ENCODE measurements around the gene EHD4.

EHD4 gene

GRCh38 chr15:41858756-41859155, 113.6 kb downstream of the EHD4 start:
- DNase-seq (ENCODE audit: low spot score): no peak

GRCh38 chr15:41857316-41857715, 115.0 kb downstream of the EHD4 start:
- no peak for DNase-seq (ENCODE audit: low spot score)

- no peak for DNase-seq (ENCODE audit: low spot score)
Observed at GRCh38 chr15:41856716-41857115, 115.6 kb downstream of the EHD4 start.

- DNase-seq (ENCODE audit: low spot score): no peak
Observed at GRCh38 chr15:41856262-41856661, 116.1 kb downstream of the EHD4 start.

- DNase-seq (ENCODE audit: low spot score): no peak
Observed at GRCh38 chr15:41855261-41855961, 116.9 kb downstream of the EHD4 start.

- DNase-seq (ENCODE audit: low spot score): no peak
Observed at GRCh38 chr15:41854443-41854842, 117.9 kb downstream of the EHD4 start.

- DNase-seq (ENCODE audit: low spot score): no peak
Observed at GRCh38 chr15:41853831-41854230, 118.5 kb downstream of the EHD4 start.

- no peak for DNase-seq (ENCODE audit: low spot score)
Observed at GRCh38 chr15:41852736-41853590, 119.4 kb downstream of the EHD4 start.

- DNase-seq (ENCODE audit: low spot score): no peak
Observed at GRCh38 chr15:41851755-41852370, 120.5 kb downstream of the EHD4 start.

GRCh38 chr15:41851167-41851523, 121.2 kb downstream of the EHD4 start:
- no peak for DNase-seq (ENCODE audit: low spot score)

- DNase-seq (ENCODE audit: low spot score): no peak
Observed at GRCh38 chr15:41850482-41851166, 121.7 kb downstream of the EHD4 start.

- DNase-seq (ENCODE audit: low spot score): no peak
Observed at GRCh38 chr15:41849861-41850260, 122.5 kb downstream of the EHD4 start.

GRCh38 chr15:41849204-41849603, 123.2 kb downstream of the EHD4 start:
- DNase-seq (ENCODE audit: low spot score): no peak

- DNase-seq (ENCODE audit: low spot score): no peak
Observed at GRCh38 chr15:41848631-41849030, 123.7 kb downstream of the EHD4 start.

GRCh38 chr15:41847981-41848380, 124.4 kb downstream of the EHD4 start:
- no peak for DNase-seq (ENCODE audit: low spot score)

- DNase-seq (ENCODE audit: low spot score): no peak
Observed at GRCh38 chr15:41847206-41847605, 125.2 kb downstream of the EHD4 start.
